Measurements from ENCODE around the gene SMOC2.
"Not testable (repeated sequence)": the region's sequence is repeated elsewhere in the genome, so short reads cannot be mapped to it uniquely, and the experiment has no call there.

The SMOC2 gene

GRCh38 chr6:168663041-168663440 lies 222.1 kb downstream of the SMOC2 start:
- DNase-seq (ENCODE audit: low read depth) = no peak

- no peak for DNase-seq (ENCODE audit: low read depth)
Measured at GRCh38 chr6:168664956-168665355, 224.0 kb downstream of the SMOC2 start.

- no peak for DNase-seq (ENCODE audit: low read depth)
Measured at GRCh38 chr6:168666170-168666569, 225.2 kb downstream of the SMOC2 start.

GRCh38 chr6:168666699-168667427 lies 225.9 kb downstream of the SMOC2 start:
- DNase-seq (ENCODE audit: low read depth) = no peak

- DNase-seq (ENCODE audit: low read depth) = no peak
Measured at GRCh38 chr6:168667428-168667805, 226.4 kb downstream of the SMOC2 start.

- DNase-seq (ENCODE audit: low read depth) = no peak
Measured at GRCh38 chr6:168670401-168670985, 229.5 kb downstream of the SMOC2 start.

GRCh38 chr6:168671028-168671862 lies 230.3 kb downstream of the SMOC2 start:
- no peak for DNase-seq (ENCODE audit: low read depth)

- DNase-seq (ENCODE audit: low read depth) = no peak
Measured at GRCh38 chr6:168671863-168672546, 231.0 kb downstream of the SMOC2 start.

GRCh38 chr6:168674595-168674994 lies 233.6 kb downstream of the SMOC2 start:
- no peak for DNase-seq (ENCODE audit: low read depth)

- DNase-seq (ENCODE audit: low read depth) = no peak
Measured at GRCh38 chr6:168675375-168675774, 234.4 kb downstream of the SMOC2 start.

GRCh38 chr6:168675933-168676551 lies 235.1 kb downstream of the SMOC2 start:
- DNase-seq (ENCODE audit: low read depth) = no peak

GRCh38 chr6:168676552-168677322 lies 235.8 kb downstream of the SMOC2 start:
- DNase-seq (ENCODE audit: low read depth) = no peak

- not testable (repeated sequence) for DNase-seq (ENCODE audit: low read depth)
Measured at GRCh38 chr6:168677323-168677781, 236.4 kb downstream of the SMOC2 start.

- no peak for DNase-seq (ENCODE audit: low read depth)
Measured at GRCh38 chr6:168678077-168678476, 237.1 kb downstream of the SMOC2 start.

GRCh38 chr6:168678588-168678987 lies 237.6 kb downstream of the SMOC2 start:
- no peak for DNase-seq (ENCODE audit: low read depth)

- no peak for DNase-seq (ENCODE audit: low read depth)
Measured at GRCh38 chr6:168681748-168682147, 240.8 kb downstream of the SMOC2 start.

- no peak for DNase-seq (ENCODE audit: low read depth)
Measured at GRCh38 chr6:168683621-168684020, 242.6 kb downstream of the SMOC2 start.

GRCh38 chr6:168684471-168684870 lies 243.5 kb downstream of the SMOC2 start:
- no peak for DNase-seq (ENCODE audit: low read depth)

GRCh38 chr6:168684906-168685305 lies 243.9 kb downstream of the SMOC2 start:
- no peak for DNase-seq (ENCODE audit: low read depth)

GRCh38 chr6:168686029-168686738 lies 245.2 kb downstream of the SMOC2 start:
- DNase-seq (ENCODE audit: low read depth) = no peak
